ENCODE results near the gene CCL23.
"Not testable (repeated sequence)": the region's sequence is repeated elsewhere in the genome, so short reads cannot be mapped to it uniquely, and the experiment has no call there.

CCL23 gene

DNA sequence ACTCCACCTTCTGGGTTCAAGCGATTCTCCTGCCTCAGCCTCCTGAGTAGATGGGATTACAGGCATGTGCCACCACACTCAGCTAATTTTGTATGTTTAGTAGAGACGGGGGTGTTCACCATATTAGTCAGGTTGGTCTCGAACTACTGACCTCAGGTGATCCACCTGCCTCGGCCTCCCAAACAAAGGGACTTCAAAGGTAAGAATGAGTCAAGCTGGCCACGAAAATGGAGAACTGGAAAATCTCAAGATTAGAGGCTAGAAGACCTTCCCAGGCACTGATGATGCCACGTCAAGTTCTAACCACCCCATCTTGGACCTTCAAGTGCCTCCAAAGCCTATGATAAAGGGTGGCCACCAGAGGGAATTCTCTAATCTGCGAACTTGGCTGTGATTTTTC lies 15.1 kb downstream of the CCL23 start:
- DNase-seq: no peak

DNA sequence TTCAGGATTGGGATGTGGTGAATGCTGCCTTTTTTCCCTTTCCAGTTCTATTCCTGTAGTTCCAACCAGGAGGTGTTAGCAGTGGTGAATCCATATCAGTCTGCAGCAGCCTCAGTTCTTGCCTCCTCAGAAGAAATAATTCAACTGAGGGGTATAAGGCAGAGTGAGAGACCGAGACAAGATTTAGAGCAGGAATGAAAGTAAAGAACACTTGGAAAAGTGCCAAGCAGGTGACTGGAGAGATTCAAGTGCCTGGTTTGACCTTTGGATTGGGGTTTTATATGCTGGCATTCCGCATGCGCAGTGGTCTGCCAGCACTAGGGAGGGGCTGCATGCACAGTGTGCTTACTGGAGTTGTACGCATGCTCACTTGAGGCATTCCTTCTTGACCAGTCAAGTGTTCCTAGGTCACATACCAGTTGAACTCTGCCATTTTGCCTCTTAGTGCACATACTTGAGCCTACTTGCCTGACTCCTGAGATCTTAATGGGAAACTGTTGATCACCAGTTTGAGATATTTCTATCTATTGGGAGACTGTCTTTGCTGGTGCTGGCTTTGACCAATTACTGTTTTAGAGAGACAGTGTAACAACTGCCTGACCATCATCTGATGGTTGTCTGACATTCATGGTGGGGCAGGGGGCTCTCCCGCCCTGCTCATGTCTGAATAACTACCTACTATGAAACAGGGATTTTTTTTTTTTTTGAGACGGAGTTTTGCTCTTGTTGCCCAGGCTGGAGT lies 15.7 kb downstream of the CCL23 start:
- no peak for DNase-seq

DNA sequence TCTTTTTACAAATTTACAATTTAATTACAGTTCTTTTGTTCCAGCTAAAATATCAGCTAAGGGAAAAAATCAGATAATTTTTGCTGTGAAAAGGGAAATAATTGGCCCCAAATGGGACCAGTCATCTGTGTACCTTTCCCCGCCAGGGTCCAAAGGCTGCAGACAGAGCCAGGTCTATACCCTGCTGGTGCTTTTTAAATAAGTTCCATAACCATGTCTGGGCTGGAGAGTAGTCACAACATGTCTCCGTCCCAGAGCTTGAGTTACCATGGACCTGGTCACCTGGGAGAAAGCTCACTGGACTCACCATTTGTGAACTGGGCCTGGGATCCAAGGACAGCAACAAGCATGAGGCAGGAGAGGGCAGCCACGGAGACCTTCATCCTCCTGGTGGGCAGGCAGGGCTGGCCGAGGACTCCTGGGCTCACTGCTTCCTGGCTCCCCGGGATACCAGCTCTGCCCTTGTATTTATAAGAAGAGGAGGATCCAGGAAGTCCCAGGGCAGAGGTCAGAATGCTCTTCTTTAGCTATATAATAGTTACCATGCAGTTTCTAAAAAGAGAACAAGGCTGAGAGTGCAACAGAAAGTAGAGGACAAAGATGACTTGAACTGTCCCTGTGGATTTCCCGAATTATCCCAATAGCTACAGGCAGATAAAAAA lies 16.5 kb downstream of the CCL23 start, which contains the start of gene CCL15:
CCL15 (minus strand) TSS at position 444 of the 662 bp plus-strand sequence; CDS start at position 383, 61 bp downstream.
- DNase-seq: no peak

DNA sequence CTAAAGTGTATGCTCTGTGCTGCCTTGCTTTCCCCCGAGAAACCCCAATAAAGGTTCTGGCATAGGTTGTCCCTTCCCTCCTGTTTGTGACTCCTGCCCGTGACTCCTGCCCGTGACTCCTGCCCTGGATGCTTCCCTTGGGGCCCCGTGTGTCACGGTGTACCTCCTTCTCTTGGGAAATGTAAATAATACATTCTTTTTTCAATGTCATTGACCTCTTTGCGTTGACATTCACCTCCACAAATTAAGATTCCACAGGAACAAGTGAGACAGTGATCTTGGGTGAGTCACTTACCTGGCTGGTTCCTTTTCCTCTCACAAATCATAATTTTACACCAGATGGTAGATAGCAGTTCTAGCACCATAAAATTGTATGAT lies 17.1 kb downstream of the CCL23 start:
- DNase-seq: no peak

DNA sequence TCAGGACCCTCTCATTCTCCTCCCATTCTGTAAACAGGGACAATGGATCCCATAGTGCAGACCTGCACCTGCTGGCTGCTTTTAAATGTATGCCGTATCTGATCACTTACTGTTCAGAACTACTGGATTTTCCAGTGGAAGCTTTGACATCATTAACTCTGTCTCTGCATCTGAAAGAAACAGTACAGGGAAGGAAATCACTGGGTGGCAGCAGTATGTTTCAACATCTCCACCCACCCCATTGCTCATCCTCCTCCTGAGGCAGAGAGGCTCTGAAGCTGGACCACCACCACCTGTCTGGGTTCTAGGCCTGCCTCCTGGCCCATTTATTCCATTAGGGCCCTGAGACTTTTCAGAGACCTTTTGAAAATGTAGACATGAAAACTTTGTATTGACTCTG lies 19.0 kb downstream of the CCL23 start:
- DNase-seq: no peak

DNA sequence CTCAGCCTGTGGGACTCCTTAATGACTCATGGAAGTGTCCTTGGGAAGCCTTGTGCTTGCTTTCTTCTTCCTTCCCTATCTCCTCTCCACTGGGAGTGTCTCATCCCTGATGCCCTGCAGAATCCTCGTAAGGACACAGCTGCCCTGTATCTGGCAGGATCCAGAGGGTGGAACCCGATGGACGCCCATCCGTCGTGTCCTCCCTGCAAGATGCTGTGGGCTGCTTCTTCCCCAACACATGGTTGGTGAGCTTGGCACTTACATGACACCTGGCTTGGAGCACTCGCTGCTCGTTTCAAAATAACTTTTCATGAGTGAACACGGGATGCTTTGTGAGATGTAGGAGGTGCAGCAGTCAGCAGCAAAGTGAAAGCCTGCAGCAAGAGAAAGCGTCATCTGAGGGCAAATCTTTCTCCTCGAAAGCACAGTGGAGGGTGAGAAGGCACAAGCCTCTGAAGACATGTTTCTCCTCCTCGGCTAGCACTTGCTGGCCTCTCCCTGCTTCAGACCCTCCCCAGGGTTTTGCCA lies 19.7 kb downstream of the CCL23 start:
- no peak for DNase-seq

DNA sequence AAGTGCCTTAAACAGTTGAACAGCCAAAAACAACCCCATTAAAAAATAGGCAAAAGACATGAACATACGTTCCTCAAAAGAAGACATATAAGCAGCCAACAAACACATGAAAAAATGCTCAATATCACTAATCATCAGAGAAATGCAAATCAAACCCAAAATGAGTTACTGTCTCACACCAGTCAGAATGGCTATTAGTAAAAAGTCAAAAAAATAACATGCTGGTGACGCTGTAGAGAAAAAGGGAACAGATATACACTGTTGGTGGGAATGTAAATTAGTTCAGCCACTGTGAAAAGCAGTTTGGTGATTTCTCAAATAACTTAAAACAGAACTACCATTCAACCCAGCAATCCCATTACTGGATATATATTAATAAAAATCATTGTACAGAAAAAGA lies 22.4 kb downstream of the CCL23 start:
- not testable (repeated sequence) for DNase-seq

DNA sequence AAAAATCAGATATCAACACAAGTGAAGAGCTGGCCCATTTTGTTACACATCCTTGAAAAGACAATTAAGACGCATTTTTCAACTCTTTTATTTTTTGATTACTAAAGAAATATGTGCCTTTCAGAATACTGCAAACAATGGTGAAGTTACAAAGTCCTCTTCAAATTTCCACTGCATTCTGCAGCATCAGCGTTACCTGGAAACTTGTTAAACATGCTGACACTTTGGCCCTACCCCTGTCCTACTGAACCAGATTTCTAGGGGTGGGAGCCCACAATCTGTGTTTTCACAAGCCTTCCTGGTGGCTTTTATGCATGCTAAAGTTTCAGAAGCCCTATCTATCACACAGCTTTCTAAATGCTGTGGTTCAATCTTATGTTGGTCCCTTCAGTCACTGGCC lies 26.7 kb downstream of the CCL23 start:
- DNase-seq: no peak

DNA sequence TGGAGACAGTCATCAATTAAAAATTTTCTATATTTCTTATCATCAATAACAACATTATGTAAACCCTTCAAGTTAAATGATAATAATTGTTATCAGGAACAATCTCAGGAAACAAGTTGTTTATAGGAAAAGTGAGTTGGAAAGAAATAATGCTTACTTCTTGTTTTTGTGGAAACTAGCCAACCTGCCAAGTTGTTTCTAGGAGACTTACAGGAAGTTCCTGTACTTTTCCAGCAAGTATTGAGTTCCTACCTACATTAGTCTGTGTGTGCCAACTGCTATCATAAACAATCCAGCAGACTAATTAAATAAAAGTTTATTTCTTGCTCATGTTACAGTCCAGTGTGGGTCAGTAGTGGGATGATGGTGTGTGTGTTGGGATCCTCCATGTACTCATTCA lies 29.6 kb downstream of the CCL23 start:
- no peak for DNase-seq

DNA sequence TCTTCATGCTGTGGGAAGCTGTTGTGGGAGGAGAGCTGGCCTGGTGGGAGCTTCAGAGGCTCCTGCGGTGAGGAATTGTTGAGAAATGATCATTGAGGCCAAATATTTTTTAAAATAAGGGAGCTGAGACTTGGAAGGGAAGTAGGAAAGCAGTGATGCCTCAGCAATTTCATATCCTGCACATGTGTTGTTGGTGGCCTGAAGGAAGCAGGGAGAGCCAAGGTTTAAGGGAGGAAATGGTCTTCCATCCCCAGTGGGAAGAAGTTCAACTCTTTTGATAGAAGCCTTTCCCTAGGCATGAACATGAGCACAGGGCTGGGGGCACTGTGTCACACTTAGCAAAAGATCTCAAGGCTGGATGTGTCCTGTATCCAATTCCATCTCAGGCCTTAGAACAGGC lies 31.1 kb downstream of the CCL23 start, which contains the start of gene CCL14:
CCL14 (minus strand) TSS at position 87 of the 400 bp plus-strand sequence; CDS start at position 7, 80 bp downstream.
- DNase-seq: no peak

DNA sequence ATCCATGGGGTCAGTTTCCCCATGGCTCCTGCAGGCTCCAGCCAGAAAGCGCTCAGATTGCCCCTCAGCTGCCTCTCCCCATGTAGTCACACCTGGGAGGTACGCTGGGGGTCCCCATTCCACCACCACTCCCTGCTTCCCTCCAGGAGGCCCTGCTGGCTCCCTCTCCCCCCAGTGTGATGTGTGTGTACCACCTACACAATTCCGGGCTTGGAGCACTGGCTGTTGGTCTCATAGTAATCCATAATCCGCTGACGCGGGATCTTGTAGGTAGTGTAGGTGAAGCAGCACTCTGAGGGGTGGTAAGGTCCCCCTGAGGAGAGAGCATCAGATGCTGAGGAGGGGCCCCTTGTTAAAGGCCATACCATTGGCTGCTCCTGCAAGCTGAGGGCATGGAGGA lies 33.6 kb downstream of the CCL23 start:
- DNase-seq: no peak

DNA sequence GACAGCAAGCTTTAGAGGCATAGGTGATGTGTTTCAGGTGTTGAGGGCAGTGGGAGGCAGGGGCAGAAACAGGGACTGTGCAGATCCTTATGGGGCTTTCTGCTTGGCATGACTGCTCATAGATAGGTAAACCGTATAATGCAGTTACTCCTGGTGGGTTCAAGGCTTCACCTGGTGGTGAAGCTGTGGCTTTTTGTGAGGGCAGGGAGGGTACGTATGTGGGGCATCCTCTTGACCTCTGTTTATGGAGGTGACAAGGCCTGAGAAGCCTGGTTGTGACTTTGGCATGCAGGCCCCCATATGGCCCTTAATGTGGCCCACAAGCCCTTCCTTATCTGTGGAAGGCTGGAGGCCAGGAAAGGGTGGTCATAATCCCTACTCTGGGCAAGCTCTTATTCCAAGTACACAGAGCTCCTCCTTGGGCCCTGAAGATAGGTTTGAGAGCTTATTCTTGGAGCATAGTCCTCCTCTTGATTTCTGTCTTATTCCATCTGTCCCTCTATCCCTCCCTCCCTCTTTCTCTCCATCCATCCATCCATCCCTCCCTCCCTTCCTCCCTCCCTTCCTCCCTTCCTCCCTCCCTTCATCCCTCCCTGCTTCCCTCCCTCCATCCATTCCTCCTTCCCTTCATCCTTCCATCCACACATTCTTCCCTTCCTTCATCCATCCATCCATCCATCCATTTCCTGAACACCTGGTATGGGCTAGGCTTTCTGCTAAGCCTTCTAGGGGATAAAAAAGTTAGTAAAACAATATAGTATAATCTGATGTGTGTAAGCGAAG lies 35.2 kb downstream of the CCL23 start:
- DNase-seq: no peak

DNA sequence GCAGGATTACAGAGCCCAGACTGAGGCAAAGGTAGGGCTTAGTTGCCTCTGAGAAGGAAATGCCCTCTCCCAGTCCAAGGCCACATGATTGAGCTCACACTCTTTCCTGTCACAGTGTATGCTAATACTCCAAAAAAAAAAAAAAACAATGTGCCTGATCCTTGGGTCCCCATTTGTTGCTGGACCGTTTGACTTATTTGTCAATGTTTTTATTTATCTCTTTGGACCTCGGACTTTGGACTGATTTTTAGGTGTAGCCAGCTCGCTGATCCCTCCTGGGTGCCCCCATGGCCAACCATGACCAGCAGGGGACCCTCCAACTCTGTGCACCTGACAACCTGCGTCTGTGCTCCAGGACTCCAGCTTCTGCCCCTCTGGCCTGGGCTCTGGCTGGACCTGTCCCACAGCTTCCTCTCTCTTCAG lies 35.9 kb downstream of the CCL23 start:
- DNase-seq: no peak

DNA sequence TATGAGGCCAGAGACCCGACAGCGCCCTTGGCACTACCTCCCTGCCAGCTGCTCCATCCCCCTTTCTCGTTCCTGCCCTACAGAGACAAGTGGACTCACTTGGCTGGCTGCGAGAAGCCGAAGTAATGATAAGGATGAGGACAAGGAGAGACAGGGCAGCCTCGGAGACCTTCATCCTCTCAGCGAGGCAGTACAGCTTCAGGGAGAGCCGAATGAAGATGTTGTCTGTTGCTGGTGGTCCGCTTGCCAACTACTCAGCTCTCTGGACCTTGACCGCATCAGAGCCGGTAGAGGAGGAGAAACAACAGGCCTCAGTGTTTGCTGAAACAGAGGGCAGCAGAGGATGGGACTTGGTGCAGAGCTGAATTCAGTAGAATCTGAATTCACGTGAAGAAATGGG lies 36.5 kb downstream of the CCL23 start, which contains the start of gene CCL16:
CCL16 (minus strand) TSS at position 252 of the 400 bp plus-strand sequence; CDS start at position 175, 77 bp downstream.
- no peak for DNase-seq

DNA sequence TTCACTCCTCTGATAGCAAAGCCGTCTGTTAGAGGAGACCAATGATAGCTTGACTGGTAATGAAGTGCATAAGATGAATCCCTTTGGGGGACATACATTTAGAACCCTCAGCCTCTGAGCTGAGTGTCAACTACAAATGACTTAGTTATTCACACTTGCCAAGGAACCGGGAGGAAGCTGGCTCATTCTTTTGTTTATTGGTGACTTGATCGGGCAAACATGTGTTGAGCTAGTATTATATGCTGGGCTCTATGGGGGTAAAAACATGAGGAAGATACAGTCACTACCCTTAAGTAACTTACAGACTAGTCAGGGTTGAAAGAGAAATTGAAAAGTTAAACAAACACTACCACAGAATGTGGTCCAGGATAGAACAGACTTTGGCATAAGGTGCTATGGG lies 39.4 kb downstream of the CCL23 start:
- DNase-seq: no peak

DNA sequence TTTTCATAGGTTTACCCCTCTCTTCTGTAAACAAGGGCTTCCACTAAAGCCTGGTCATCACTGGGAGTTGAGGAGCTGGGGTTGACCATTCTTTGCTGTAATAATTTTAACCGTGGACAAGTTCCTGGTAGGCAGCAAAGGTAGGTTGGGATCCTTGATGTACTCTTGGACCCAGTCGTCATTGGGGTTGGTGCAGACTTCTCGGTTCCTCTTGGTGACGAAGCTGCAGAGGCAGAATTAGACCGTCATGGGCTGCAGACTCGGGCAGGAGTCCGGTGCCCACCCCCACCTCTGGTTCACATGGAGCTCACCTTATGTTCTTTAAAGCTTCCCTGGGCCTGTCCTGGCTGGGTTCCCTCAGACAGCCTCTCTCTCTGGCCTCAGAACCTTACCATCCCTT lies 40.3 kb downstream of the CCL23 start:
- DNase-seq: no peak

DNA sequence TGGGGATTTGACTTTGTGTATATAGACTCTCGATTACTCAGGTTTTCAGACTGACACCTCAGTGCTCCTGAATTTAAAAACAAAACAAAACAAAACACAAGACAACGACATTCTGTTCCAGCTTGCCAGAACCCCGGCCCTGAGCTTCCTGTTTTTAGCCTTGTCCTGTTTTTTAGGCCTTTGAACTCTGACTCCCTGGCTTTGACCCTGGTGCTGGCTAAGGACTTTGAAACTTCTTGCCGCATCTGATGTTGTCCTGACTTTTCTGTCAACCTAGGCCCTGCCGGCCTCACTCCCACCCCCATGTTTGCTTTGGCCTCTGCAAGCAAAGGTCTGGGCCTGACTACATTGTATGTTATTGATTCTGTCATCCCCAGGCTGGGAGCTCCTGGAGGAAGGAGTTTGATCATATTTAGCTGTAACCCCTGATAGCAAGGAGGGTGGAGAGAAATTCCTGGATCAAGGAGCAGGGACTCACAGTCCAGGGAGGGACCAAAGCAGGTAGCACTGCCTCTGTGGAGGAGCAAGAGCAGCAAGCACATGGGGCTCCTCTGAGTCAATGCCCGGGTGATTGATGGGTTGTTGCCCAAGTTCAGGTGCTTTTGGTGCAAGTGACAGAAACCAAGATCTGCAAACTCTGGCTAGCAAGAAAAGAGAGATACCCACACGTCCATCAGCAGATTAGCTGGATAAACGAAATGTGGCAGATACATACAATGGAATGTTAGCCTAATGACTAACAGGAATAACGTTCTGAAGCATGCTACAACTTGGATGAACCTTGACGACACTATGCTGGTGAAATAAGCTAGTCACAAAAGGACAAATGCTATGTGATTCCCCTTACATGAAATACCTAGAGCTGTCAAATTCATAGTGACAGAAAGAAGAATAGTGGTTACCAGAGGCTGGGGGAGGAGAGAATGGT lies 44.2 kb downstream of the CCL23 start:
- DNase-seq: no peak

DNA sequence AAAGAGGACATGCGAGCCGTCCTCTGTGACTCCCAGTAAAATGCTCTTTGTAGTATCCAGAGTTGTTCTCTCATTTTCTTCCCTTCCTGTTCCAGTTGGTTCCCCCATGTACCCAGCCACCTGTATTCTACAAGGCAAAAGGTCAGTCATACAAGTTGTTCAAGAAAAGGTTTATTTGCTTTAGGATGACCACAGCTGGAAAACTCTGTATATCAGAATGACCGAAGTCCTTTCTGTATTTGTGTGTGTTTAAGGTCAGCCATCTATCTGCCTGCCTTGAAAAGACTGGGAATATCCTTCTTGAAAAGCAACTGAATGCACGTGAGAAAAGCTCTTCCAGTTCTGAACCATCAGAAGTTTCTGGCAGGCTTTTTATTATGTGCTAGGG lies 44.8 kb downstream of the CCL23 start:
- no peak for DNase-seq

DNA sequence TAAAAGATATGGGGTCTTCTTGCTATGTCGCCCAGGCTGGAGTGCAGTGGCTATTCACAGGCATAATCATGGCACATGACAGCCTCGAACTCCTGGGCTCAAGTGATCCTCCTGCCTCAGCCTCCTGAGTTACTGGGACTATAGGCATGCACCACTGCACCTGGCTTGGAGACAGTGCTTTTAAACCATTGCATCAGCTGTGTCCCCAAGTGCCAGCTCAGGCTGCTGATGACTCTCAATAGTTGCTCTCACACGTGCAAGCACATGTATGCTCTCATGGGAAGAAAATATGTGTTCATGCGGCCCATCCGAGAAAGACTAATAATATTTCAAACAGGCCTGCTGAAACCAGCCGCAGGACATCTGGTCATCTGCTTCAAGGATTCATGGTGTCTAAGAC lies 45.2 kb downstream of the CCL23 start:
- no peak for DNase-seq

DNA sequence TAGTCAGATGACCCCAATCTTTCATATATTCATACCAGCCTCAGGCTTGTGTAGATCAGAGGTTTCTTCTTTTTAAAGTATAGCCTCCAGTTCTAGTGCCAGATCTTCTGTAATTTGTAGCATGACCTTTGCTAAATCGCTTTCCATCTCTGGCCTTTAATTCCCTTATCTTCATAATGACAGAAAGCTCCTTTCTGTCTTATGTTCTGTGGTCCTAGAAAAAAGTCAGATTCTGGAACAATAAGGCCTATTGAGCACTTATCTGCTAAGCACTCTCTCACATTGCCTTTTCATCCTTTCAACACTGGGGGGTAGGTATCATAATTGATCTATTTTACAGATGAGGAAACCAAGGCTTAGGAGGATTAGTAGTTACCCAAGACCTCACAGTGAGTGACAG lies 45.7 kb downstream of the CCL23 start:
- no peak for DNase-seq

DNA sequence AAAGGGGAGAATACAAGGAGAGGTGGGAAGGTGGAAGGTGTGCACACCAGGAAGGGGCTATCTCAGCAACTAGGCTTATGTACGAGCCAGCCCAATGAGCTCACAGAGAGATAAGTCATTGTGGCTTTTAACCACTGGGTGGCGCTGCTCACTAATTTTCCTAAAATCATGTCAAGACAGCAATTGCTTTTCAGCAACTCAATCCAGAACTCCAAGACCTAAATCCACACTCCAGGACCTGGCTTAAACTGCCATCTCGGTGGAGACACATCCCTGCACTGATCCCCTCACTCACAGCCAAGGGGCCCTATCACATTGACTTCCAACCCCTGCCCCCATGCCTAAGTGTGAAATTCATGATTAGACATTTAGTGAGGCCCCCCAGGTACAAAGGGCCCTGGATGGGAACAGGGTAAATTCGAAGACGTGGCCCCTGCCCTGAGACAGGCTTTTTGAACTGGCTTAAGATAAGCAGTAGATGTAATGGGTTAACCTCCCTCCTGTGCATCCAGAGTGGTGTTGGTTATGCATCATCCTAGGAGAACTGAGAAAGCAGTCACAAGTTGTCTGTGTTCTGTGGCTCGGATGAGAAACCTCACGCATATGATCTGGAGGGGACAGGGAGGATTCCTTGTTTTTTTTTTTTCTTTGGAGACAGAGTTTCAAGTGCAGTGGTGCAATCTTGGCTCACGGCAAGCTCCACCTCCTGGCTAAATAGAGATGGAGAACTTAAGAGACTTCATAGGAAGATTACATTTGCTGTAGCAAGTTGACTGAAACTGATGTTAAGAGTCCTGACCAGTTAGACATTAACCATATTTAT lies 48.0 kb downstream of the CCL23 start:
- peak; percentile 39 for DNase-seq
